ENCODE measurements around the gene TBC1D10A.

TBC1D10A gene

GRCh38 chr22:30285176-30285845, 41.4 kb downstream of the TBC1D10A start:
- DNase-seq = no peak

GRCh38 chr22:30284666-30285065, 42.1 kb downstream of the TBC1D10A start:
- no peak for DNase-seq

- DNase-seq = no peak
These were observed 42.6 kb downstream of the TBC1D10A start for GRCh38 chr22:30284172-30284571.

- no peak for DNase-seq
These were observed 43.4 kb downstream of the TBC1D10A start for GRCh38 chr22:30283342-30283741.

- no peak for DNase-seq
These were observed 44.1 kb downstream of the TBC1D10A start for GRCh38 chr22:30282616-30283046.

- DNase-seq = no peak
These were observed 46.2 kb downstream of the TBC1D10A start for GRCh38 chr22:30280505-30280904.

GRCh38 chr22:30279932-30280331, 46.8 kb downstream of the TBC1D10A start:
- no peak for DNase-seq

GRCh38 chr22:30279046-30279788, 47.5 kb downstream of the TBC1D10A start:
- no peak for DNase-seq

- no peak for DNase-seq
These were observed 49.0 kb downstream of the TBC1D10A start for GRCh38 chr22:30277547-30278344.

GRCh38 chr22:30276039-30276438, 50.7 kb downstream of the TBC1D10A start:
- no peak for DNase-seq

- no peak for DNase-seq
These were observed 51.1 kb downstream of the TBC1D10A start for GRCh38 chr22:30275625-30276024.

GRCh38 chr22:30274437-30274812, 52.3 kb downstream of the TBC1D10A start:
- DNase-seq = no peak

- DNase-seq = no peak
These were observed 52.9 kb downstream of the TBC1D10A start for GRCh38 chr22:30273711-30274436.

- no peak for DNase-seq
These were observed 53.8 kb downstream of the TBC1D10A start for GRCh38 chr22:30272781-30273601.

GRCh38 chr22:30270832-30271231, 55.9 kb downstream of the TBC1D10A start:
- no peak for DNase-seq

GRCh38 chr22:30268331-30268730, 58.4 kb downstream of the TBC1D10A start:
- DNase-seq = no peak

- DNase-seq = no peak
These were observed 59.1 kb downstream of the TBC1D10A start for GRCh38 chr22:30267382-30268302.

GRCh38 chr22:30266445-30267381, 60.0 kb downstream of the TBC1D10A start, which contains the start of gene OSM:
Gene OSM, minus strand, starts transcription at chr22:30266851. Its CDS starts 52 bp downstream, at chr22:30266799.
- no peak for DNase-seq

GRCh38 chr22:30265823-30266444, 60.8 kb downstream of the TBC1D10A start:
- DNase-seq = no peak
